K562 (cell line): ENCODE measurements around the gene UBA52. TPM values are rescaled to one million over a fixed set of nuclear protein-coding genes. Genes with fewer than 3 reads are reported as not detected.

Source experiments
- ATAC-seq: fragments of 200-7000 bp; cut with Tn5 transposase; 3 replicates; pipeline ENCODE4 v1.9.1; 2020; ENCODE audit warnings: moderate library complexity
- BruUV-seq: library from RNA; stranded (reverse); fragments of 400-500 nt; replicated peaks from 2 replicates; lab custom pipeline; 2021; lab: Mats Ljungman, UMichigan
- CTCF ChIA-PET: fragments of 300-600 bp; formaldehyde crosslinking; extraction: SDS; loops from one replicate; lab custom pipeline; 2021; ENCODE audit warnings: low intra/inter-chr PET ratio; lab: Yijun Ruan, JAX
- POLR2A ChIA-PET: fragments of 300-600, 350-650 bp; sonication (Branson Sonifier 250); formaldehyde crosslinking; extraction: SDS; loops from one replicate; lab custom pipeline; 2021; ENCODE audit warnings: antibody characterized with exemption, inconsistent platforms; lab: Yijun Ruan, JAX
- DNase-seq, 4 experiments: peaks; one replicate each; pipeline versions ENCODE4 v3.0.0 to v3.0.0-alpha.2; 2011 to 2018; ENCODE audit warnings: low spot score in 3 of 4, mixed read lengths in 3 of 4; ENCODE audit errors: extremely low read depth in 1 of 4
- FAIRE-seq: peaks from 2 replicates; lab custom pipeline; 2011; peaks lifted over from hg19 to GRCh38; lab: Jason Lieb, UNC
- H2AFZ ChIP-seq: 2 replicates; pipeline ENCODE4 v1.6.0; 2011; ENCODE audit warnings: low read depth, low read length, control low read depth, inconsistent platforms
- H3K27ac ChIP-seq: fragments of 200-600 bp; 3 replicates; pipeline ENCODE4 v1.8.0; 2011; ENCODE audit warnings: low read depth, mild to moderate bottlenecking, control low read depth, inconsistent platforms, low read length, moderate library complexity, mixed read lengths; ENCODE audit errors: extremely low read depth
- H3K27me3 ChIP-seq, 2 experiments: fragments of 300-600 bp in 1 of 2; 2 replicates in 1 of 2; 3 replicates in 1 of 2; pipeline versions ENCODE4 v1.6.0 to v1.8.0; 2011; ENCODE audit warnings: inconsistent platforms in 2 of 2, low read length in 2 of 2, mild to moderate bottlenecking in 1 of 2, mixed read lengths in 1 of 2, moderate library complexity in 1 of 2; ENCODE audit not compliant: control insufficient read depth in 2 of 2, insufficient read depth in 2 of 2
- H3K36me3 ChIP-seq: fragments of 300-600 bp; 3 replicates; pipeline ENCODE4 v1.8.0; 2011; ENCODE audit warnings: mild to moderate bottlenecking, low read length, inconsistent platforms; ENCODE audit not compliant: control insufficient read depth, insufficient read depth
- H3K4me1 ChIP-seq, 2 experiments: fragments of 200-600 bp in 1 of 2; replicated peaks in 1 of 2; 2 replicates in 1 of 2; 3 replicates in 1 of 2; pipeline versions ENCODE4 v1.5.1 to v1.8.0; 2011; ENCODE audit warnings: inconsistent platforms in 2 of 2, low read length in 2 of 2, mild to moderate bottlenecking in 1 of 2, mixed read lengths in 1 of 2, moderate library complexity in 1 of 2; ENCODE audit not compliant: control insufficient read depth in 2 of 2, insufficient read depth in 2 of 2
- H3K4me2 ChIP-seq: 2 replicates; pipeline ENCODE4 v1.6.1; 2011; ENCODE audit warnings: low read length, control low read depth, inconsistent platforms, mixed read lengths; ENCODE audit not compliant: insufficient read depth
- H3K4me3 ChIP-seq: fragments of 200-600 bp; sonication (generic), shearing (Covaris generic); 2 replicates; pipeline ENCODE4 v1.5.1; 2016; ENCODE audit warnings: control low read depth, inconsistent platforms
- H3K79me2 ChIP-seq: fragments of 200-600 bp; 3 replicates; pipeline ENCODE4 v1.8.0; 2011; ENCODE audit warnings: low read length, inconsistent platforms; ENCODE audit not compliant: control insufficient read depth, insufficient read depth
- H3K9ac ChIP-seq, 2 experiments: 2 replicates each; pipeline versions ENCODE4 v1.6.0 to v1.6.1; 2011; ENCODE audit warnings: low read depth in 2 of 2, low read length in 2 of 2, control low read depth in 1 of 2, inconsistent platforms in 1 of 2, mild to moderate bottlenecking in 1 of 2, mixed read lengths in 1 of 2; ENCODE audit not compliant: insufficient read depth in 1 of 2
- H3K9me1 ChIP-seq: one replicate; pipeline ENCODE4 v1.6.0; 2011; ENCODE audit warnings: inconsistent platforms, mild to moderate bottlenecking, low read length, moderate library complexity; ENCODE audit not compliant: control insufficient read depth, insufficient read depth
- H3K9me3 ChIP-seq: replicated peaks from 2 replicates; pipeline ENCODE4 v1.5.1; 2011; ENCODE audit warnings: low read depth, low read length, inconsistent platforms; ENCODE audit not compliant: control insufficient read depth, insufficient read depth
- H4K20me1 ChIP-seq: replicated peaks from 2 replicates; pipeline ENCODE4 v1.6.1; 2011; ENCODE audit warnings: low read length, inconsistent platforms, mixed read lengths; ENCODE audit not compliant: control insufficient read depth, insufficient read depth
- JUND ChIP-seq, 2 experiments: IDR thresholded peaks; 2 replicates in 1 of 2; 3 replicates in 1 of 2; pipeline ENCODE4 v1.6.1; 2011; ENCODE audit warnings: borderline replicate concordance in 2 of 2, low read depth in 2 of 2, low read length in 2 of 2, improper control_type of control experiment in 1 of 2, missing biosample characterization in 1 of 2, missing genetic modification characterization in 1 of 2, missing genetic modification reagents in 1 of 2
- PKNOX1 ChIP-seq: fragments of 450-650 bp; IDR thresholded peaks from 2 replicates; pipeline ENCODE4 v1.6.1; 2016
- RCOR1 ChIP-seq, 2 experiments: IDR thresholded peaks; 2 replicates each; pipeline ENCODE4 v1.6.1; 2012; ENCODE audit warnings: low read depth in 2 of 2, low read length in 2 of 2, borderline replicate concordance in 1 of 2, improper control_type of control experiment in 1 of 2
- WGBS: fragments of 100-300 bp; shearing (Covaris generic); methylation state at CpG from one replicate; pipeline ENCODE4 v1.1.6; 2016; ENCODE audit warnings: low coverage, mixed read lengths; ENCODE audit not compliant: insufficient coverage; ENCODE audit errors: missing lambda C conversion rate; 5-methylcytosine and 5-hydroxymethylcytosine counted together
- in situ Hi-C: fragments of 300-500 bp; cut with MboI; formaldehyde crosslinking; loops from 4 replicates; pipeline ENCODE4 v1.15.0; 2018; ENCODE audit warnings: inconsistent platforms, mixed read lengths
- intact Hi-C: fragments of 100-400 bp; cut with micrococcal nuclease; formaldehyde crosslinking; loops from 2 replicates; pipeline ENCODE4 v1.14.2; 2022
- polyA plus RNA-seq, 8 experiments: library from polyadenylated mRNA; depleted of rRNA in 4 of 8; stranded (reverse) in 5 of 8; unstranded in 3 of 8; fragments of >200 nt; fragmentation: Nextera tagmentation in 2 of 8; fragmentation: Illumina TruSeq in 1 of 8; extraction: Ambion mirVana in 2 of 8; extraction: Trizol in 1 of 8; gene quantifications; 2 replicates each; pipeline versions ENCODE4 v1.2.1 to v1.2.3, GENCODE V29; 2011 to 2014; ENCODE audit warnings: inconsistent platforms in 1 of 8, missing spikeins in 1 of 8
- total RNA-seq, 7 experiments: library from RNA; depleted of rRNA in 6 of 7; stranded (reverse); fragments of >200 nt in 6 of 7; fragmentation: Illumina TruSeq in 2 of 7; extraction: Trizol in 2 of 7; gene quantifications; 2 replicates each; pipeline versions ENCODE4 v1.2.1 to v1.2.3, GENCODE V29; 2011 to 2021; ENCODE audit warnings: low replicate concordance in 1 of 7
- TF ChIP-seq, protein P1 (sequence below): fragments of 250-450 bp; sonication (Bioruptor Pico); IDR thresholded peaks from 2 replicates; pipeline ENCODE4 v1.5.0; 2021; ENCODE audit warnings: mild to moderate bottlenecking, moderate library complexity

UBA52 gene
- total and polyA plus RNA-seq, 9 of the 15 experiments (the other 6 are each of a cell fraction or from before 2014, with no cell fraction given) = 1,110 to 2,751 (median 1,733) TPM

DNA sequence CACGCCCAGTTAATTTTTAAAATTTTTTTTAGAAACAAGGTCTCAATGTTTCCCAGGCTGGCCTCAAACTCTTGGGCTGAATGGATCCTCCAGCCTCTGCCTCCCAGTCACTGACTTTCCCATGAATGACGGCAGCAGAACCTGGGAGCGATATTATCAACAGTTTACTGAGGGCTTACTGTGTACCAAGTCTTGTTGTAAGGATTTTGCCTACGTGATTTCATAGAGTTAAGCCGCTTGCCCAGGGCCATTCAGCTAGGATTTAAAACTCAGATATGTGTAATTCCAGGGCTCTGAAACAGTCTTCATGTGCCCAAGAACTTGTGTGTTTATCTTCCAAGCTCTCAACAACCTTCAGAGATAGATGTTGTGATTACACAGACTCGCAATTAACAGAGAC is 20.0 kb upstream of the UBA52 start:
- no peaks in the 10 kb centered on the region for H4K20me1 ChIP-seq
- H3K9me3 ChIP-seq = no peaks in the 10 kb centered on the region
- peak; percentile 42 for FAIRE-seq
- in situ Hi-C loops (no loop called here), intact Hi-C loops (no loop called here)
- 16% methylated on average over 6 of the region's 6 CpGs for WGBS
- no peak overlapping the region for H3K27ac ChIP-seq
- 0 out of 4 replicates have a peak, but pooled peaks of 1 of the 2 experiments have one; percentile 24 for TF ChIP-seq RCOR1 (IDR thresholded peaks at IDR 0.05; ENCODE audit: borderline replicate concordance in 1 of 2, low read depth in 2 of 2, low read length in 2 of 2)
- TF ChIP-seq PKNOX1 = peak; percentile 23; the same call in 1 of the 2 replicates
- TF ChIP-seq, protein P1, sequence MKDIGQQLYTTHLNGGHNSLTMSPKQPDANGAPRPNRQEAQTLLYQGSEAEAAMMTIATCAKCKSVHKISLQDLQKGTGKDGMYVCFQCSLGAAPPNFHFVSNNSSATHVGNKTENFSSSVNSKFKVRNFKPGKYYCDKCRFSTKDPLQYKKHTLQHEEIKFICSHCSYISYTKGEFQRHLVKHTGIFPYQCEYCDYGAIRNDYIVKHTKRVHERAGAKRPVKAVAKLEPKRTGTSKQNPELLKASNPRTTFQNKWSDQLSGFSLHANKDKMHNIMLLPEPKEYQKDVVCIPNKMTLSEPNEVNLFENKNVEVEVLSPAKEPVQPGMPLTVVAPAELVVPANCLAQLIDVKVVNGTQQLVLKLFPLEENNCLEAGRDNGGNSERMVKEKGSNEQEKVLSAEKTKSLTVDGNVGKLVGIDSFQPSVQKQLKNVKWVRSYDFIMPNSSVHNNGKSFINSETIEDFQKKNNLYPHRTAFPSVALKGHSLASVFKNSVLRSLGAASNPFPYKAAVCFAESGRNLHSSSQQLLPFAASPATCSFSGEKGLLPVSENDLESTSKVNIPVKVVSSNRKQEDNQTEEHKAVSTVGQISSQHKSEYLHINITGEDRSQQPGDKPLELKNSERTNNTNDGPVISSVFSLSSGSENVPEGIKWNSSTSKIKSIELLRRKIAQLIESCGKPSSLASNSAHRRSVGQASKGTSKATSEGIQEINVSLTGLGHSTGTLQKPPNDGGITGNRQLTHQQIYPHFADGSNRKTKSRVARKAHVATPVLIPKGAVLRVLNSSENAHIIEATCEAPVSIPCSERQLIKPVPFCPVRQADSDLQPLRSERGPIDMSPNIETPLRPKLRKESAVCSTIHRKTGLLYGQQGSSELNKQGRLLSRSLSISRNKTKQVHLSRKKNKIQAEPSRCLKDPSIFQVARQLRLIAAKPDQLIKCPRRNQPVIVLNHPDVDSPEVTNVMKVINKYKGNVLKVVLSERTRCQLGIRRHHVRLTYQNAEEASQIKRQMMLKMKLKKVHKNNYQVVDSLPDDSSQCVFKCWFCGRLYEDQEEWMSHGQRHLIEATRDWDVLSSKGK = no peak
- 0 out of 2 replicates have a peak, but pooled peaks have one; percentile 8 for TF ChIP-seq JUND (IDR thresholded peaks at IDR 0.05; ENCODE audit: borderline replicate concordance, low read depth, low read length)
- no peak for TF ChIP-seq JUND (tag; IDR thresholded peaks at IDR 0.05; ENCODE audit: borderline replicate concordance, low read depth, low read length)
- peak in 1 of 4 experiments; percentile 17 for DNase-seq
- BruUV-seq = no TSS peak
- peak; percentile 44 for ATAC-seq
- no peaks in the 10 kb centered on the region for H3K27me3 ChIP-seq
- no peaks in the 10 kb centered on the region for H3K36me3 ChIP-seq
- no peak overlapping the region for H3K4me3 ChIP-seq
- H3K79me2 ChIP-seq = no peaks in the 10 kb centered on the region
- no peak overlapping the region for H3K4me2 ChIP-seq
- POLR2A ChIA-PET = no interaction called here
- no peaks in the 10 kb centered on the region for H3K9me1 ChIP-seq
- no peak overlapping the region; a peak in 1 of 4 replicates for H3K9ac ChIP-seq
- CTCF ChIA-PET = interaction anchor here (0.7 kb wide), 1 partner anchor 50 kb away, joined by 4 read pairs; no protein-coding TSS in a partner anchor
- peak overlapping the region; percentile 34 for H2AFZ ChIP-seq
- peaks cover 0 to 9% of the 10 kb centered on the region in 2 experiments; a peak in 2 of 5 replicates for H3K4me1 ChIP-seq
